ENCODE results near the gene GARNL3. TPM values are rescaled to one million over a fixed set of nuclear protein-coding genes. Genes with fewer than 3 reads are reported as not detected.

Gene GARNL3
- total RNA-seq, 1 donor from 2014 or later = 22.9 TPM

DNA sequence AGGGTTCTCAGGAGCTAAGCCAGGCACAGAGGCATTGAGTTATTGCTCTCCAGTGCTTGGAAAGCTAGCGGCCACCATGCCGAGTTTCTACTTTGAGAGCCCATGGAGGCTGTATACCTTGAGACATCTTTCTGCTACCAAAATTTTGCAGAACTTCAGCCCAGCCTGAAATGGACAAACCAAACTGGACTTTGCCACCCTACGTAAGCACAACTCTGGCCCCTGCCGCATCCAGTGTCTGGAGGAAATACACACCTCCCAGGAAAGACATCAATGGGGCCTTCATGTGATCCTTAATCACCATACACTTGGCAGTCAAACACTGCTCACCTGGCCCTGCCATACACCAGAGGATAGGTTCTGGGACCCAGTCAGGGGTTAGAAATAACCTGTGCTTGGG, 27.8 kb downstream of the GARNL3 start:
- intact Hi-C loops (cut with micrococcal nuclease) = no loop called here
- Histone ChIP-seq H3K36me3 (no peaks in the 10 kb centered on the region), H3K27me3 (ENCODE audit: low read depth) (no peaks in the 10 kb centered on the region), H3K4me3 (no peak overlapping the region), H3K4me1 (peaks cover 53% of the 10 kb centered on the region), H3K27ac (replicated peaks) (peak overlapping the region; percentile 56), H3K9me3 (replicated peaks) (no peaks in the 10 kb centered on the region)
- DNase-seq = no peak
- TF ChIP-seq, protein P1, sequence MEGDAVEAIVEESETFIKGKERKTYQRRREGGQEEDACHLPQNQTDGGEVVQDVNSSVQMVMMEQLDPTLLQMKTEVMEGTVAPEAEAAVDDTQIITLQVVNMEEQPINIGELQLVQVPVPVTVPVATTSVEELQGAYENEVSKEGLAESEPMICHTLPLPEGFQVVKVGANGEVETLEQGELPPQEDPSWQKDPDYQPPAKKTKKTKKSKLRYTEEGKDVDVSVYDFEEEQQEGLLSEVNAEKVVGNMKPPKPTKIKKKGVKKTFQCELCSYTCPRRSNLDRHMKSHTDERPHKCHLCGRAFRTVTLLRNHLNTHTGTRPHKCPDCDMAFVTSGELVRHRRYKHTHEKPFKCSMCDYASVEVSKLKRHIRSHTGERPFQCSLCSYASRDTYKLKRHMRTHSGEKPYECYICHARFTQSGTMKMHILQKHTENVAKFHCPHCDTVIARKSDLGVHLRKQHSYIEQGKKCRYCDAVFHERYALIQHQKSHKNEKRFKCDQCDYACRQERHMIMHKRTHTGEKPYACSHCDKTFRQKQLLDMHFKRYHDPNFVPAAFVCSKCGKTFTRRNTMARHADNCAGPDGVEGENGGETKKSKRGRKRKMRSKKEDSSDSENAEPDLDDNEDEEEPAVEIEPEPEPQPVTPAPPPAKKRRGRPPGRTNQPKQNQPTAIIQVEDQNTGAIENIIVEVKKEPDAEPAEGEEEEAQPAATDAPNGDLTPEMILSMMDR (IDR thresholded peaks at IDR 0.05; ENCODE audit: borderline replicate concordance) = no peak

DNA sequence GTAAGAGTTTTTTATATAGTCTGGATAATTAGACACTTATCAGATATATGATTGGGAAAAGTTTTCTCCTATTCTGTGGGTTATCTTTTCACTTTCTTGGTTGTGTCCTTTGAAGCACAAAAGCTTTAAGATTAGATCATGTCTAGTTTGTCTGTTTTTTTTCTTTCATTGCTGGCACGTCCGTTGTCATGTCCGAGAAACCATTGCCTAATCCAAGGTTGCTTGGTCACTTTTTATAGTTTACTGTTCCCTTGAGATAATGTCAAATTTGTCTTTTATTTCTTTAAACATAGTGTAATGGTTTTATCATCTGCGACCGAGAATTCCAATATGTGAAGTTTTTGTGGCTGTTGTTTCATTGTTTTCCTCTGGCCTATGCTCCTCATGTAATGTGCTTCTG, 28.8 kb downstream of the GARNL3 start:
- Histone ChIP-seq H3K9me3 (replicated peaks) (no peaks in the 10 kb centered on the region), H3K36me3 (no peaks in the 10 kb centered on the region), H3K4me1 (peaks cover 53% of the 10 kb centered on the region), H3K27me3 (ENCODE audit: low read depth) (no peaks in the 10 kb centered on the region), H3K4me3 (no peak overlapping the region), H3K27ac (replicated peaks) (peak overlapping the region; percentile 56)
- intact Hi-C loops (cut with micrococcal nuclease) = no loop called here
- DNase-seq = no peak
- TF ChIP-seq, protein P1 (IDR thresholded peaks at IDR 0.05; ENCODE audit: borderline replicate concordance) = no peak

DNA sequence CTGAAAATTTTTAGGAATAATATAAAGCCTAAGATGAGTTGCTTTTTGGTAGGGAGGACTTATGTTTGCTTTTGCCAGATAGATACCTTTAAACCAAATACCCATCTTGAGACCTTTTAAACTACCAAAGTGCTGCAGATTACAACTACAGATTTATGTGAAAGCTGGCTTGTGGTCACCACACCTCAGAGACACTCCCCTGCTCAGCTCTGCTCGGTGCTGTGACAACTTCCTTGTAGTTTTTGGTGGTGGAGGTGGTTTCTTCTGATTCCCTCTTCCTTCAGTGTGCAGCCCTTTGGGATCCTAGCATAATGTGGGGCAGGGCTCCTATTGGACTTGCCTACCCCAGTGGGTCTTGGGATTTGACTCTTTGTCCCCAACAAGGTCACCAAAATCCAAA, 29.2 kb downstream of the GARNL3 start:
- Histone ChIP-seq H3K4me3 (no peak overlapping the region), H3K9me3 (replicated peaks) (no peaks in the 10 kb centered on the region), H3K4me1 (peaks cover 53% of the 10 kb centered on the region), H3K27ac (replicated peaks) (peak overlapping the region; percentile 56), H3K36me3 (no peaks in the 10 kb centered on the region), H3K27me3 (ENCODE audit: low read depth) (no peaks in the 10 kb centered on the region)
- no peak for DNase-seq
- intact Hi-C loops (cut with micrococcal nuclease) = no loop called here
- TF ChIP-seq, protein P1 (IDR thresholded peaks at IDR 0.05; ENCODE audit: borderline replicate concordance) = no peak

DNA sequence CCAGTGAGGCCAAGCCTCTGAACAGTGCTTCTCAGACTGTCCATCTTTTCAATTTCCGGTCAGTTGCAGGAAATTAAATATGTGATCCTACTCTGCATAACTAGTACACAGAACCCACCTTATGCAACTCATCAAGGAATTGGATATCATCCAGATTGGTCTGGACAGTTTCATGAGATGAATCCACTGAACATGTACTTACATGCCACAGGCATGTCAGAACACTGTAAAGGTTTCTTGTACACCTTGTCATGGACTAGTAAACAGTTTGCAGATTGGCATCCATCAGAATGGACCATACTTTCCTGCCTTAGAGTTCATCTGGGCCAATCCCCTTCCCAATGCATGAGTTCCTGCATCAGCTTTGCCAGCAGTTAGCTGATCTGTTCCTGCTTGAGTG, 30.4 kb downstream of the GARNL3 start:
- no peak for DNase-seq
- H3K27ac ChIP-seq (replicated peaks) = no peak overlapping the region
- H3K27me3 ChIP-seq (ENCODE audit: low read depth) = no peaks in the 10 kb centered on the region
- no peak overlapping the region for H3K4me3 ChIP-seq
- intact Hi-C loops (cut with micrococcal nuclease) = no loop called here
- H3K9me3 ChIP-seq (replicated peaks) = no peaks in the 10 kb centered on the region
- H3K36me3 ChIP-seq = no peaks in the 10 kb centered on the region
- TF ChIP-seq, protein P1 (IDR thresholded peaks at IDR 0.05; ENCODE audit: borderline replicate concordance) = no peak
- peaks cover 49% of the 10 kb centered on the region for H3K4me1 ChIP-seq

DNA sequence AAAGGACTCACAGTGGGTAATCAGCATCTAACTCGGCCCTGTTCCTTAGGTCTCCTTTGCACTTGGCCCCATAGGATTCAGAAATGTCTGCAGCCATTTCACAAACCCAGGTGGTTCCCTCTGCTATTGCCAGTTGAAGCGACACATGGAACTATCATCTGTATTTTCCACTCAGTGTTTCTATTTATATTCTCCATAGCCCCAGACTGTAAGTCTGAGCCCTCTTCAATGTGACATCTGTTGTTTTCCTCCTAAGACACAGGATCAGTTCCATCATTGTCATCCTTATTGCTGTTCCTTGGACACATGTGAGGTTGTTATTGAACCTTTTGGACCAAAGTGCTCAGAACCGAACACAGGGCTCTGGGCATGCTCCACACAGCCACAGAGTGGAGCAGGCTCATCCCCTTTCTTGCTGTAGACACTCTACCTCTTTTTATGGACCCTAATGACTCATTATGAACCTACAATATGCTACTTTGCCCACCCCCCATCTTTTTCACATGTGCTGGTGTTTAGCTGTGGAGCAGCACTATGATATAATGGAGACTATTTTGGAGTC, 36.4 kb downstream of the GARNL3 start:
- no peak for DNase-seq
- peak overlapping the region; percentile 53 for H3K27ac ChIP-seq (replicated peaks)

More for the DNA sequence above, 36.4 kb downstream of the GARNL3 start:
- TF ChIP-seq, protein P1 (IDR thresholded peaks at IDR 0.05; ENCODE audit: borderline replicate concordance) = no peak
- H3K4me1 ChIP-seq = peaks cover 17% of the 10 kb centered on the region
- no peaks in the 10 kb centered on the region for H3K9me3 ChIP-seq (replicated peaks)
- no peak overlapping the region for H3K4me3 ChIP-seq
- no peaks in the 10 kb centered on the region for H3K27me3 ChIP-seq (ENCODE audit: low read depth)
- H3K36me3 ChIP-seq = no peaks in the 10 kb centered on the region
- intact Hi-C loops (cut with micrococcal nuclease) = loop anchor here (10.0 kb wide), 1 partner anchor 76 kb away; no protein-coding TSS in a partner anchor

Measured in left ventricle myocardium inferior (tissue), 1 donor.